HepG2 (cell line): Measurements from ENCODE around the gene ARHGAP10. TPM values are rescaled to one million over a fixed set of nuclear protein-coding genes. Genes with fewer than 3 reads are reported as not detected.

Source experiments
- ATAC-seq: fragments of 200-7000 bp; cut with Tn5 transposase; 3 replicates; pipeline ENCODE4 v1.9.1; 2020; ENCODE audit warnings: mild to moderate bottlenecking, moderate library complexity
- BruUV-seq: library from RNA; stranded (reverse); fragments of 400-500 nt; replicated peaks from 2 replicates; lab custom pipeline; 2021; lab: Mats Ljungman, UMichigan
- CTCF ChIA-PET: fragments of 300-600 bp; formaldehyde crosslinking; extraction: SDS; loops from one replicate; lab custom pipeline; 2021; ENCODE audit warnings: low total read pairs, inconsistent platforms, low intra/inter-chr PET ratio; lab: Yijun Ruan, JAX
- POLR2A ChIA-PET: fragments of 350-600 bp; sonication (Branson Sonifier 250); formaldehyde crosslinking; loops from one replicate; lab custom pipeline; 2020; ENCODE audit warnings: antibody characterized with exemption, inconsistent platforms; lab: Yijun Ruan, JAX
- DNase-seq: peaks from one replicate; pipeline ENCODE4 v3.0.0-alpha.2; 2015; ENCODE audit warnings: low spot score
- FAIRE-seq: peaks from 3 replicates; lab custom pipeline; 2011; peaks lifted over from hg19 to GRCh38; lab: Jason Lieb, UNC
- H2AFZ ChIP-seq: one replicate; pipeline ENCODE4 v1.6.1; 2011; ENCODE audit warnings: low read length, inconsistent platforms
- H3K27ac ChIP-seq: fragments of 300-600 bp; 3 replicates; pipeline ENCODE4 v1.8.0; 2011; ENCODE audit warnings: mixed run types, mild to moderate bottlenecking, mixed read lengths, low read length, inconsistent platforms; ENCODE audit not compliant: insufficient read depth; ENCODE audit errors: extremely low read length
- H3K27me3 ChIP-seq, 2 experiments: fragments of 200-600 bp in 1 of 2; 2 replicates in 1 of 2; 3 replicates in 1 of 2; pipeline versions ENCODE4 v1.6.0 to v1.8.0; 2011; ENCODE audit warnings: low read length in 2 of 2, mild to moderate bottlenecking in 2 of 2, moderate library complexity in 2 of 2, inconsistent platforms in 1 of 2; ENCODE audit not compliant: insufficient read depth in 2 of 2, control insufficient read depth in 1 of 2
- H3K36me3 ChIP-seq, 2 experiments: fragments of 200-600 bp in 1 of 2; replicated peaks in 1 of 2; 2 replicates in 1 of 2; 3 replicates in 1 of 2; pipeline versions ENCODE4 v1.5.1 to v1.8.0; 2011; ENCODE audit warnings: low read length in 2 of 2, inconsistent platforms in 1 of 2; ENCODE audit not compliant: insufficient read depth in 2 of 2, control insufficient read depth in 1 of 2
- H3K4me1 ChIP-seq: 2 replicates; pipeline ENCODE4 v1.5.1; 2012; ENCODE audit warnings: low read length, inconsistent platforms; ENCODE audit not compliant: insufficient read depth
- H3K4me2 ChIP-seq: 2 replicates; pipeline ENCODE4 v1.6.0; 2011; ENCODE audit warnings: low read depth, low read length, inconsistent platforms
- H3K4me3 ChIP-seq, 3 experiments: fragments of 200-600 bp in 1 of 3; sonication (generic), shearing (Covaris generic) in 1 of 3; replicated peaks in 1 of 3; 2 replicates each; pipeline ENCODE4 v1.5.1; 2011 to 2016; ENCODE audit warnings: low read length in 3 of 3, inconsistent platforms in 2 of 3, low read depth in 2 of 3, mild to moderate bottlenecking in 2 of 3, control low read depth in 1 of 3, mixed read lengths in 1 of 3; ENCODE audit not compliant: insufficient read depth in 1 of 3
- H3K79me2 ChIP-seq: one replicate; pipeline ENCODE4 v1.6.1; 2011; ENCODE audit warnings: low read length, inconsistent platforms; ENCODE audit not compliant: insufficient read depth
- H3K9ac ChIP-seq: 2 replicates; pipeline ENCODE4 v1.6.0; 2011; ENCODE audit warnings: mild to moderate bottlenecking, low read depth, low read length, inconsistent platforms; ENCODE audit not compliant: insufficient read depth
- H3K9me3 ChIP-seq: 2 replicates; pipeline ENCODE4 v1.5.1; 2012; ENCODE audit warnings: mild to moderate bottlenecking, low read length
- H4K20me1 ChIP-seq: 2 replicates; pipeline ENCODE4 v1.6.0; 2011; ENCODE audit warnings: inconsistent platforms, mild to moderate bottlenecking, low read length, moderate library complexity; ENCODE audit not compliant: insufficient read depth
- CTCF ChIP-seq: sonication (generic); formaldehyde crosslinking; IDR thresholded peaks from 2 replicates; pipeline ENCODE4 v1.5.0; 2020; ENCODE audit warnings: mild to moderate bottlenecking, missing genetic modification reagents, moderate library complexity
- EEA1 ChIP-seq: sonication (generic); formaldehyde crosslinking; IDR thresholded peaks from 2 replicates; pipeline ENCODE4 v1.5.1; 2020; ENCODE audit warnings: mild to moderate bottlenecking, missing genetic modification reagents, borderline replicate concordance
- GMEB1 ChIP-seq: sonication (generic); formaldehyde crosslinking; IDR thresholded peaks from 2 replicates; pipeline ENCODE4 v1.5.1; 2020; ENCODE audit warnings: missing genetic modification reagents, mild to moderate bottlenecking, borderline replicate concordance
- IKZF1 ChIP-seq: fragments of 450-650 bp; IDR thresholded peaks from 2 replicates; pipeline ENCODE4 v1.7.1; 2016
- KDM5B ChIP-seq: sonication (generic); formaldehyde crosslinking; IDR thresholded peaks from 2 replicates; pipeline ENCODE4 v1.4.0; 2020; ENCODE audit warnings: missing genetic modification reagents, mild to moderate bottlenecking, borderline replicate concordance
- MLLT10 ChIP-seq: sonication (generic); formaldehyde crosslinking; IDR thresholded peaks from 2 replicates; pipeline ENCODE4 v1.4.0; 2020; ENCODE audit warnings: missing genetic modification reagents
- STAG1 ChIP-seq: sonication (generic); formaldehyde crosslinking; IDR thresholded peaks from 2 replicates; pipeline ENCODE4 v1.4.0; 2020; ENCODE audit warnings: missing genetic modification reagents
- THAP8 ChIP-seq: sonication (generic); formaldehyde crosslinking; IDR thresholded peaks from 2 replicates; pipeline ENCODE4 v1.5.1; 2020; ENCODE audit warnings: missing genetic modification reagents, mild to moderate bottlenecking, borderline replicate concordance
- ZBTB2 ChIP-seq: sonication (generic); formaldehyde crosslinking; IDR thresholded peaks from 2 replicates; pipeline ENCODE4 v1.8.0; 2022; ENCODE audit warnings: low read depth, missing genetic modification reagents
- ZNF574 ChIP-seq: sonication (generic); formaldehyde crosslinking; IDR thresholded peaks from 2 replicates; pipeline ENCODE4 v1.4.0; 2020; ENCODE audit warnings: missing genetic modification reagents
- WGBS: methylation state at CpG from one replicate; pipeline ENCODE4 v1.1.6; 2017; ENCODE audit warnings: low lambda C conversion rate; 5-methylcytosine and 5-hydroxymethylcytosine counted together
- in situ Hi-C: cut with HindIII; loops from 2 replicates; pipeline ENCODE4 v1.10.0; 2017; ENCODE audit warnings: low pct_unique_long_range_greater_than_20kb; ENCODE audit not compliant: extremely low pct_ligation_motif_present
- intact Hi-C: fragments of 100-400 bp; cut with micrococcal nuclease; formaldehyde crosslinking; loops from one replicate; pipeline ENCODE4 v1.10.0; 2022; ENCODE audit not compliant: unreplicated experiment
- polyA plus RNA-seq, 8 experiments: library from polyadenylated mRNA; depleted of rRNA in 3 of 8; stranded (reverse) in 7 of 8; unstranded in 1 of 8; fragments of >200 nt; fragmentation: Illumina TruSeq in 4 of 8; extraction: Trizol in 4 of 8; gene quantifications; 2 replicates each; pipeline versions ENCODE4 v1.2.1 to v1.2.3, GENCODE V29; 2011 to 2016; ENCODE audit warnings: low read depth in 4 of 8, missing spikeins in 1 of 8, mixed read lengths in 1 of 8; ENCODE audit not compliant: insufficient read depth in 1 of 8
- total RNA-seq, 5 experiments: library from RNA; depleted of rRNA; stranded (reverse); fragments of >200 nt; fragmentation: Illumina TruSeq; extraction: Trizol; gene quantifications; 2 replicates each; pipeline ENCODE4 v1.2.3, GENCODE V29; 2016; ENCODE audit warnings: low read depth in 1 of 5

Gene ARHGAP10
- total and polyA plus RNA-seq, 2 of the 13 experiments (the other 11 are each of a cell fraction or from before 2014, with no cell fraction given), result 0.45 to 1.6 TPM

GRCh38 chr4:147933316-147933715 is 201.4 kb downstream of the ARHGAP10 start:
- Histone ChIP-seq H3K27me3 (no peaks in the 10 kb centered on the region), H3K9me3 (no peaks in the 10 kb centered on the region), H3K27ac (no peak overlapping the region), H2AFZ (no peak overlapping the region), H3K9ac (no peak overlapping the region), H3K79me2 (no peaks in the 10 kb centered on the region), H3K4me2 (no peak overlapping the region), H4K20me1 (no peaks in the 10 kb centered on the region), H3K36me3 (no peaks in the 10 kb centered on the region), H3K4me1 (no peaks in the 10 kb centered on the region), H3K4me3 (no peak overlapping the region)
- TF ChIP-seq CTCF (CRISPR knock-in tag) (peak; percentile 24; the same call in 1 of the 2 replicates), STAG1 (CRISPR knock-in tag) (peak; percentile 20; the same call in 1 of the 2 replicates), EEA1 (CRISPR knock-in tag) (no peak), KDM5B (CRISPR knock-in tag) (no peak), IKZF1 (no peak)
- in situ Hi-C loops, result no loop called here
- ChIA-PET POLR2A (no interaction called here), CTCF (no interaction called here)
- intact Hi-C loops, result no loop called here
- DNase-seq (no peak), FAIRE-seq (no peak), ATAC-seq (no peak)
- WGBS, result 52% methylated on average over 3 of the region's 4 CpGs
- BruUV-seq, result no TSS peak

- DNase-seq (no peak), FAIRE-seq (no peak), ATAC-seq (no peak)
- H3K27ac ChIP-seq, result no peak overlapping the region
- BruUV-seq, result no TSS peak
- H3K9me3 ChIP-seq, result no peaks in the 10 kb centered on the region
- ChIA-PET POLR2A (no interaction called here), CTCF (no interaction called here)
- H3K27me3 ChIP-seq, result no peaks in the 10 kb centered on the region
- H3K36me3 ChIP-seq, result no peaks in the 10 kb centered on the region
- no peak overlapping the region for H3K9ac ChIP-seq
- H2AFZ ChIP-seq, result no peak overlapping the region
- H3K4me3 ChIP-seq, result no peak overlapping the region
- H4K20me1 ChIP-seq, result no peaks in the 10 kb centered on the region
- WGBS, result 13% methylated on average over 1 of the region's 3 CpGs
- H3K4me2 ChIP-seq, result no peak overlapping the region
- in situ Hi-C loops (no loop called here), intact Hi-C loops (no loop called here)
- no peaks in the 10 kb centered on the region for H3K79me2 ChIP-seq
- H3K4me1 ChIP-seq, result no peaks in the 10 kb centered on the region
- no peak for TF ChIP-seq ZBTB2
- no peak for TF ChIP-seq GMEB1 (CRISPR knock-in tag)
- TF ChIP-seq THAP8 (CRISPR knock-in tag), result no peak
- no peak for TF ChIP-seq MLLT10
- no peak for TF ChIP-seq ZNF574 (CRISPR knock-in tag)
These were observed 201.9 kb downstream of the ARHGAP10 start for GRCh38 chr4:147933779-147934178.
